Epithelial cell of prostate (primary cell): ENCODE results near the gene TREM1.
A peak's percentile ranks its signal among the peaks of the same experiment; 100 is the strongest.
"Not testable (repeated sequence)": the region's sequence is repeated elsewhere in the genome, so short reads cannot be mapped to it uniquely, and the experiment has no call there.

Source experiments
- DNase-seq: peaks from one replicate; pipeline ENCODE4 v3.0.0-alpha.2; 2011; ENCODE audit warnings: low read depth, low spot score
- H3K27ac ChIP-seq: fragments of 450-650 bp; 2 replicates; pipeline ENCODE4 v1.5.1; 2017; ENCODE audit warnings: mild to moderate bottlenecking

The TREM1 gene

DNA sequence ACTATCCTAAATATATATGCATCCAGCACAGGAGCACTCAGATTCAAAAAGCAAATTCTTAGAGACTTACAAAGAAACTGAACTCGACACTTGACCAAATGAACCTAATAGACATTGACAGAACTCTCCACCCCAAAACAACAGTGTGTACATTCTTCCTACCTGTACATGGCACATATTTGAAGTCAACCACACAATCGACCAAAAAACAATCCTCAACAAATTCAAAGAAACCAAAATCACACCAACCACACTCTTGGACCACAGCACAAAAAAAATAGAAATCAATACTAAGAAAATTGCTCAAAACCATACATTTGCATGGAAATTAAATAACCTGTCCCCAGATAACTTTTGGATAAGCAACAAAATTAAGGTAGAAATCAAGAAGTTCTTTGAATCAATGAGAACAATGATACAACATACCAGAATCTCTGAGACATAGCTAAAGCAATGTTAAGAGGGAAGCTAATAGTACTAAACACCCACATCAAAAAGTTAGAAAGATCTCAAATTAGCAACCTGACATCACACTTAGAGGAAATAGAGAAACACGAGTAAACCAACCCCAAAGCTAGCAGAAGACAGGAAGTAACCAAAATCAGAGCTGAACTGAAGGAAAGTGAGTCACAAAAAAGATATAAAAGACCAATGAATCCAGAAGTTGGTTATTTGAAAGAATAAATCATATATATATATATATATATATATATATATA is 12.5 kb upstream of the TREM1 start:
- DNase-seq: no peak

DNA sequence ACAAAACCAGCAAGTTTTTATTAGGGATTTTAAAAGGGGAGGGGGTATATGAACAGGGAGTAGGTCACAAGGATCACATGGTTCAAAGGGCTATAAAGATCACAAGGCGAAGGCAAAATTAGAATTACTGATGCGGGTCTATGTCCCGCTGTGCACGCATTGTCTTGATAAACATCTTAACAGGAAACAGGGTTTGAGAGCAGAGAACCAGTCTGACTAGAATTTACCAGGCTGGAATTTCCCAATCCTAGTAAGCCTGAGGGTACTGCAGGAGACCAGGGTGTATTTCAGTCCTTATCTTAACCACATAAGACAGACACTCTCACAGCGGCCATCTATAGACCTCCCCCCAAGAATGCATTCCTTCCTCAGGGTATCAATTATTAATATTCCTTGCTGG is 10.8 kb upstream of the TREM1 start:
- not testable (repeated sequence) for DNase-seq, H3K27ac ChIP-seq

More for the DNA sequence above, 12.5 kb upstream of the TREM1 start:
- no peak overlapping the region for H3K27ac ChIP-seq

DNA sequence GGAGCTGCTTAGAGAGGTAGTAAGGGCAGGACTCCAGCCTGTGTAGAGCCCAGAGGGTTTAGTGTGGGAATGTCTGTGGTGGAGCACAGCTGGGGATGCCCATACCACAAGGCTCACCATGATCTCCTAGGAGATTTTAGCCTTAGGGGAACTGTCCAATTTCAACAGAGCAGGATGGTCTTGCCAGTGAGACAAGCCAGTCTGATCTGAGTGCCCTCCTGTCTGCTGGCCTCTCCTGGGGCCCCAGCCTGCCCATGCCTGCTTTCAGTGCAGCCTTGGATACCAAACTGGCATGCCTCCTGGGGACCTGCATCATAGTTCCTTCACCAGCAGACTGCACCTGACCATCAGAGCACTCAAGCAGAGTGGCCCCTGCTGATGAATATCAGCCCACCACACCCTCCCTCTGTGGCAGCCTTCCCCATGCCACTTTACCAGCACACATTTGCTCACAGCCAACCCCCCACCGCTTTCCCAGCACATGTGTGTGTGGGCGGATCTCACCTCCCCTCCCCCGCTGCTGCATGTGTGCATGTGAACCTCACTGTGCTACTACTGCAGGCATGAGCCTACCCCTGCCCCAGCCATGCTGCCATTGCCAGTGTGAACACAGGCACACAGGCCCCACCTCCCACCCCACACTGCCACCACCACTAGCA is 7.9 kb upstream of the TREM1 start:
- H3K27ac ChIP-seq: no peak overlapping the region
- DNase-seq: no peak

DNA sequence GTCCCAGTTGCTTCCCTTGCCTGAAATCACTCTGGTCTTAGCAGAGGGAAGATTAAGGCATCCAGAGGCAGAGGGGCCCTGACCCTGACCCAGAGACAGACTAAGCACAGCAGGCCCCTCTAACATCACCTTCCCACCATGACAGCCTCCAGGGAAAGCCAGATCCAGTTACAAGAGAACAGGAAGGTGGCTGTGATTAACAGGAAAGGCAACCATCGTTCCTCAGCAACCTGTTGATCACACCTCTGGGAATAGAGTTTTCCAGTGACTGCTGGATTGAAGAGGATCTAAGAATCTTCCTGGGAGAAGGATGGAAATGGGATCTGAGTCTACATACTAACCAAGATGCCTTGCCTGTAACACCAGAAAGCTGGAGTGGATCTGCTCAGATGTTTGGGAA is 5.2 kb upstream of the TREM1 start:
- DNase-seq: no peak
- H3K27ac ChIP-seq: no peak overlapping the region

DNA sequence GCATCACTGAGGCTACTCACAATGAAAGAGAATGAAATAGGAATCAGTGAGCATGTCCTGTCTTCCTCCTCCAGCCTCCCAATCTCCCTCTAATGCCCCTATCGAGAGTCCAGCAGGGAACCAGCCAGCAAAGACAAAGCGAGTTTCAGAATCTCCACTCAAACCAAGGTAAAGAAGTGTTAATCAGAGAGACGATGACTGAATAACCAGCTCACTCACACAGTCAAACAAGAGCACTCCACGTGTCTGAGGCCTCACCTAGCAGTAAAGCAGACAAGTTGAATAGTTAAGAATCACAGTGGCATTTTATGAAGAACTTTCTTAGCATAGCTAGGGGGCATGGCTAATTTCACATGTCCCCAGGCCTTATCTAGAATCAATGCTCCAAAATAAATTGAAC is 3.3 kb upstream of the TREM1 start:
- no peak for DNase-seq
- no peak overlapping the region for H3K27ac ChIP-seq

DNA sequence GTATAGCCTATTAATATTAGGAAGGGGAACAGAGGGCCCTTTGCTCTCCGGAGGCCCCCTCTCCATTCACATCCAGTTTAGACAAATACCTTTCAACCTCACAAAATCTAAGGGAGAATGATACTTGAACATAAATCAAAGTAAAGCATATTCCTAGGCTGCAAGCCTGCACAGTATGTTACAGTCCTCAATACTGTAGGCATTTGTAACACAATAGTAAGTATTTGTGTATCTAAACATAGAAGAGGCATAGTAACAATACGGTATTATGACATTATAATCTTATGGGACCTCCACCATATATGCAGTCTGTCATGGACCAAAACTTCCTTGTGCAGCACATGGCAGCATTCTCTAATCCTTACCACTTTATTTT is 2.3 kb upstream of the TREM1 start:
- no peak for DNase-seq
- no peak overlapping the region for H3K27ac ChIP-seq

DNA sequence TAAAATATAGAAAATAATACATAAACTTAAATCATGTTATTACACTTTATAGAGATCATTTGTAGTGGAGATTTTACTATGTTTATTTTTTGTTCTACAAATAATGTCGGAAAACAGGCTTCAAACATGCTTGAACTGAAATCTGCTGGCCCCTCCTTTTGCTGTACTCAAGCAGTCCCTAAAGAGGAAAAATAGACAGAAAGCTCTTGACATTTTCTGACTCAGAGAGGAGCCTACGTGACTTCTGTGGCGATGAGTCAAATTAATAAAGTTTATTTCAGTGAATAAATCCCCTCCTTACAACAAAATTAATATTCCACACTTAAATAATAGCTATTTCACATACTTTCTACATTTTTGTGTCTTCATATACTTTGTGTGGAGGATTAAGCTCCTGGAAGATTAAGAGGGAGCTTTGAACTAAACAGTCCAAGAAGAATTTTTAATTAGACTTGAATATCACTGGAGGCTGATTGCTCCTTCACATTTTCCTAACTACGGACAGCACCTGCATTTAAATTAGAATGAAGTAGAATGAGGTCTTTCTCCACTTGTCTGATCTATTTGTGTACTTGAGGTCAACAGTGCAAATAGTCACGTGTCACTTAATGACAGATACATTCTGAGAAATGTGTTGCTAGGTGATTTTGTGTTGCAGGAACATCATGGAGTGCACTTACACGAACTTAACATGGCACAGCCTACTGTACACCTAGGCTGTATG is 1.7 kb upstream of the TREM1 start:
- DNase-seq: peak; percentile 37
- peak overlapping the region; percentile 73 for H3K27ac ChIP-seq

DNA sequence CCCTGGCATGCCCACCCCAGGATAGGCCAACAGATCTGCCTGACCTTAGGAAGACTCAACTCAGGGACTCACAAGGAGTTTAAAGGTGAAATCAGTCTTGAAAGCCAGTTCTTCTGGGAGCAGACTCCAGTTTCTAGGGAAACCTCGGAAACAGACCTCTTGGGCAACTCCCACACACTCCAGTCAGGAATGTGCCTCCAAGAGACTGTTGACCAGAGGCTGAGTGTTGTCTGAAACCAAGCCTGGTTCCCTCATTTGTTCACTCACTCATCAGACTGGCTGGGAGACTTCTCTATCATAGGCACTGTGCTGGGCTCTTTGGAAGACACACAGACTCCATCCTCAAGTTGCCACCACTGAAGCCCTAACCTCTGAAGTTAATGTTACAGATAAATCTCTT is 1.8 kb downstream of the TREM1 start:
- H3K27ac ChIP-seq: no peak overlapping the region
- no peak for DNase-seq

DNA sequence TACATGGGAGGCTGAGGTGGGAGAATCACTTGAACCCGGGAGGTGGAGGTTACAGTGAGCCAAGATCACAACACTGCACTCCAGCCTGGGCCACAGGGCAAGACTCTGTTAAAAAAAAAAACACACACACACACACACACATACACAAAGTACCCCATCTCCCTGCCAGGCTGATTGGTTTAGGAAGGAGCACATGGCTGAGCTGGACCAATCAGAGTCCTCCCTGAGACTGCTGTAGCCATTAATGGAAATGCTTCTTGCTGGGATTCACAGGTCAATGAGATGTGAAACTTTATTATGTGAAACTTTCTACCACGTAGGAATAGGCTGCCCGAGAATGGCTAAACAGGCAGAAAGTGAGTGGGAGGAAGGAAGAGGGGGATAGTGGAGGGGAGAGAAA is 2.9 kb downstream of the TREM1 start:
- no peak overlapping the region for H3K27ac ChIP-seq
- DNase-seq: no peak

DNA sequence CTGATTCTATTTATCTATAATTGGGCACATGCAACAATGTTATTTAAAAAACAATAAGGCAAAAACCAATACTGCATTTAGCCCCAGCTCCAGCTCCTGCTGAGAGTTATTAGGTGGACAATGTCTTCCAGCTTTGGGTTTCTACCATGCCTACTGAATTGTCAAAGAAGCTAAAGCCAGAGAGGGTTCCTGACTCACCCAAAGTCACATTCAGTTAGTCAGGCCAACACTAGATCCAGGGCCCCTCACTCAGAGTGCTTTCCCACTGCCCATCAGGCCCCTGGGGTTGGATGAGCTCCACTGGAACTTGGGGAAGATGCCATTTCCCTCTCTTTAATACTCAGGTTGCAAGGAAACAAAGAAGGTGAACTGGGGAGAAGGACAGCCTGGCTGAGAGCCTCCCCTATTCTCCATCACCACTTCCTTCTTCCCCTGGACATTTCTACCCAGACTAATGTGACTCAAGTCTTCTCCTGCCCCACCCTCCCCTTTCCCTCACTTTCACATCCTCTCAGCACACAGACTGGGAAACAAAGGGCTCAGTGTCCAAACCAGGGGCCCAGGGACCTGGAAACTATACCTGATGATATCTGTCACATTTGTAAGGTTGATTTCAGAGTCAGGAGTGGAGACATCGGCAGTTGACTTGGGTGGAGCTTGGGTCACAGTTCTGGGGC is 6.0 kb downstream of the TREM1 start:
- DNase-seq: no peak
- H3K27ac ChIP-seq: no peak overlapping the region

DNA sequence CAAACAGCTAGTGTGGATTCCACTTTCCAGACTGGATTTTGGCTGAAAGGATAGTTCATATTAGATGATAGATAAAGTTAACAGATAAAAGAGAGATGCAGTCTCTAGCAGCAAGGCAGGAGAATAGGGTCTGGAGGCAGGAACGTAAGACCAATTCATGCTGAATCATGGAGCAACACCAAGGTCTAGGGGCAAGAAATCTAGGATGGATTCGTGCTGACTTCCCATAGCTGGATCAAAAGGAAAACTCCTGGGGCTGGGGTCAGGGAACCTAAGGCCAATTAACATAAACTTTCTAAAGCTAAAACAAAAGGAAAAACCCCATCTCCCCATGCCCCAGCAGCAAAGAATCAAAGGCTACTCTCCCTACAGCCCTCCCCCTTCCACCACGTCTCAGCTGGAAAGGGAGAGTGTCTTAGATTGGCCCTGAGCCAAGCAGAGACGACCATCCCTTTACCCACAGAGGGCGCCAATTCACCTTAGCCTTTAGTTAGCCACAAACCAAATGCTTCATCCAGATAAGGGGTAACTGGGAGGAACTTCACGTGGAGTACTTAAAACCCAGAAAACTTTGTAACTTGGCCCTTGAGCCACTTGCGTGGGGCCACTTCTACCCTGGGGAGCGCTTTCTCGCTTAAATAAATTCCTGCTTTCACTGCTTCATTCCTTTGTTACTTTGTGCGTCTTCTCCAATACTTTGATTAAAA is 7.6 kb downstream of the TREM1 start:
- H3K27ac ChIP-seq: no peak overlapping the region
- DNase-seq: no peak

DNA sequence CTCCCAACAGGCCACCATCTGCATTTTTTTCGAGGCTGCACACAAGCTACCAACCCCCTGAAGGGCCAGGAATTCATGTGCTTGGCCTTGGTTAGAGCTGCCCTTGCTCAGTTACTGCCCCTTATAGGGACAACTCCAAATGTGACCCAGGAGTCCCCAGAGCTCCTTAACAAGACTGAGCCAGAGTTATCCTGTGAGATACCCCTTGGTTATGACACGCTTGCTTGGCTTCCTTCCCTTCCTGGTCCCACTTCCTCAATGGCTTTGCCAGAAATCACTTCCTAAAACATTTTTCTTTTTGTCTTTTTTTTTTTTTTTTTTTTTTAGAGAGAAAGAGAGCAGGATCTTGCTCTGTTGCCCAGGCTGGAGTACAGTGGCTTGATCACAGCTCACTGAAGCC is 8.9 kb downstream of the TREM1 start:
- no peak for DNase-seq
- no peak overlapping the region for H3K27ac ChIP-seq

DNA sequence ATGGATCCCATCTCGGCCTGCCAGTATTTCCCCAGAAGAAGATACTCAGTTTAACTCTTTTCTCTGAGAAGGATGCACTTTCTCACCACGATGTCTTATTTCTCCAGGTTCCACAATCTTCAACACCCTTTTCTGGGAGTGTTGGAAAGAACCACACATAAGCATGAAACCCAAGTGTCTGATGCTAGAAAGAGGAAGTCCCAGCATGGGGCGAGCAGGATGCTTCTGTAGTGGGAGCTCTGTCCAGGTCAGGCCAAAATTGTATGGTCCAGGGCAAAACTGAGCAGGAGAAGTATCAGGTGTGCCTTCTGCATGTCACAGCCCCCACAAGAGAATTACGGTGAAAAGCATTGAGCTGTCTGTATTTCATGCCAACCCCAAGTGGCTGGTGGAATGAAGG is 11.0 kb downstream of the TREM1 start:
- DNase-seq: no peak
- H3K27ac ChIP-seq: no peak overlapping the region

DNA sequence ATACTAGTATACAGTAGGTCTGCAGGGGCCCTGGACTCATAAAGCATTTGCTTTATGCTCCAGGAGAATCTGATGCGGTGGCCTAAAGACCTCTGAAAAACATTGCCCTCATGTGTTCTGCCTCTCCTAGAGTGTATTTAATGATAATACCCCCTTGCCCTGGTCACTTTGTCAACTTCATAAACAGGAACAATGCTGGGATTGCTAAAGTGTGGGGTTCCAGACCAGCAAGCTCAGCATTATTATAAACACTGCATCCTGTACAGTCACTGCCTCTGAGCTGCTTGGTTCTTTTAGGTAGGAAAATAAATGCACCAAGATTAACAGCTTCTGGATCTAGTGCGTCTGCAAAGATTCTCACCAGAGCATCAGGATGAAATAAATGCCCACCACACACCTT is 12.2 kb downstream of the TREM1 start:
- H3K27ac ChIP-seq: no peak overlapping the region
- no peak for DNase-seq

DNA sequence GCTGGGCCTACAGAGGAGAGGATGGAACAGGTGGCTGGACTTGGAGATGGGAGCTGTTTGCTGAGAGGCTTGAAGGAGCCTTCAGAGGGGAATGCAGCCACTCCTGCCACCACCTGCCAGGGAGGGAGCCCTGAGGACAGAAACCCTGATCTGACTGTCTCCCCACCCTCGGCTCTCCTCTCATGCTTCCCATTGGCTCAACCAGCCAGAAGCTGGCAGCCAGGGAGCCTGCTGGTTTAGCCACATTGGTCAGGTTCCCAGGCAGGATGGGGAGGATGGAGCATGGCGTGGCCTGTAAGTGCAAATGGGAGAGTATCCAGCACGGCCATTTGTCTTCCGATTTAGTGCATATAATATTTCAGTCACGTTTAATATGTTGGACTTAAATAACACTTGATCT is 12.8 kb downstream of the TREM1 start:
- DNase-seq: no peak
- no peak overlapping the region for H3K27ac ChIP-seq

DNA sequence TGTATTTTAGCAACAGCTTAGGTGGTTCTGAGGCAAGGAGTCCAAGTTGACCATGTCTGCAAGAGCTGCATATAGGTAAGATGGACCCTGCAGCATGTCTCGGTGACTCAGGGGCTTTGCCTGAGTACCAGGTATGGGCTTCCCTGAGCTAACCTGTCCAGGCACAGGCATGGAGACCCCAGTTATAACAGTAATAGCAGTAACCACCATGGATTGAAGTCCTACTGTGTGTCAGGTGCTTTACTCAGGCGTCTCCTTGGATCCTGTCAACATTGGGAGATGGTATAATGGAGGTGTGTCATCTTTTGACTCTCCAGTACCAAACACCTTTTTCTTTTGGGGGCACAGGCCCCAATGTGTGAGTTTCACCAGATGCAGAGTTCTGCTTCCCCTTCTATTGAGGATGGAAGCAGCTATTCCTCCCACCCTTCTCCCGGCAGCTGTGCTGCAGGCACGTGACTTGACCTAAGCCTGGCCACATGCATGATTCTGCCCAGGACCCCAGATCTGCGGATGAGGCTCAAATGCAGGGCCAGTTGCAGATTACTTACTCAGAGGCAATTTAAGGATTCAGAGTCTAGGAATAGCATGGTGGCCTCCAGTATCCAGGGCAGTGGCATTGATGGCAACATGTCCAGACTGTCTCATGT is 13.8 kb downstream of the TREM1 start:
- DNase-seq: no peak
- no peak overlapping the region for H3K27ac ChIP-seq

DNA sequence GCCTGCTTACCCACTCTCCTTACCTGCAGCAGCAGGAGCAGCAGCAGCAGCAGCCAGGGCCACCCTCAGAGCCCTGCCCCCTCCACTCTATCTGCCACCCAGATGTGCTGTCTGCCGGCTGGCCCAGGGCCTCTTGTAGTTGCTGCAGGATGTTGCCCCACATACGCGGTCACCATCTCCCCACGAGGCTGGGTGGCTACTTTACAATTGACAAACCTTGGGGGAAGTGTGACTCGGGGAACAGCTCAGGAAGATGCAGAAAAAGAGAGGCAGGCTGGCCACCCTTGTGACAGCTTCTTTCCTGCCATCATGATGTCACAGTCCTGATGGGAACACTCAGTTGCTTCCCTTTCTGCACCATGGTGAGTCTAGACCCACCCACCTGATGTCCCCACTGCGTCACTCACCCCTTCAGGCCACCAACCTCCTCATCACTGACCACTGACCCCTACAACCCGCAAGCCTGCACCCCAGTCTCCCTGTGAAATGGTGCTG is 14.5 kb downstream of the TREM1 start:
- no peak for DNase-seq
- no peak overlapping the region for H3K27ac ChIP-seq

DNA sequence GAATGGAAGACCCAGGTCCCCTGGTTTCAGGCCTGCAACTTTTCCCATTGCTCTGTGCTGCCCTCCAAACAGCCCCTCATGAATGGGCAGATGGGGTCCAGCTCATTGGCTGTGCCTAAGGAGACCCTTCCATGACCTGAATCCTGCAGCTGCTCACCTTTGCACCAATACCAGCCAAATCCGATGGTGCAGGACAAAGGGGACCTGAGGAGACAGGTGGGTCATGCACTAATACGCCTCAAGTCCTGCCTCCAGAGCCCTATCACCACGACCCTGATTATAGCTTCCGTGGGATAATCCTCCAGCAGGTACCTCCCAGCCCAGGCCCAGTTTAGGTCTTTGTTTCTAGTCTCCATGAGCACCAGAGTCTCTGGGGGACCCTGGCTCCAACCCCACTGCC is 16.8 kb downstream of the TREM1 start:
- H3K27ac ChIP-seq: no peak overlapping the region
- no peak for DNase-seq

DNA sequence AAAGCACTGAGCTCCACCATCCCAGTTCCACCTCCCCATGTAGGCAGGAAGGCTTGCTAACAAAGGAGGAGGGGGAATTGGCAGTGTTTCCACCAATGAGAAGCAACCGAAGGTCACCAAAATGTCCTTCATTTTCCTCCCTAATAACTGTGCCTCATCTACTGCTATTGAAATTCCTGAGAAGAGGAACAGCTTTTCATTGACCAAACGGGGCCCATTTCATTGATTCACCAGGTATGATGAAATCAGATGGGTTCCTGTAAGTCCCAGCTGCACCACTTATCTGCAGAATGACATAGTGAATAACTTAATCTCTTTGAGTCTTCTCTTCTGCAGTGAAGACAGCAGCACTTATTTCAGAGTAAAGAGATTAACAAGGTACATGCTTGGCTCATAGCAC is 17.3 kb downstream of the TREM1 start:
- DNase-seq: no peak
- no peak overlapping the region for H3K27ac ChIP-seq

DNA sequence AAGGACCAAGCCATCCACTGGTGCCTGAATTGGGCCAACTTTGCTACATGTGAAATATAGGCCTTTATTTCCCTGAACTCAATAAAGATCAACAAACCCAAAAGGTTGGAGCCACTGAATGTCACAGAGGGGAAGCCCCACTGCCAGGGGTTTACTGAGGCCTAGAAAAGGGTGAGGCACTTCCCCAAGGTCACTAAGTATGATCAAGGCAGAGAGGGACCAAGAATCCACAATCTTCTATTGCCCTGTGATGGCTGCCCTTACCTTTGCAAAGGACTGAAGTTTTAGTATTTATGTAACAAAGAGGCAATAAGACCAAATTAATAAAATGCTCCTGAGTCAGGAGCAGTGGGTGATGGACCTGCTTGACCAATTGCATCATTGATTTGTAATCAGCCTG is 18.0 kb downstream of the TREM1 start:
- no peak for DNase-seq
- H3K27ac ChIP-seq: no peak overlapping the region
